Activated CD4-positive, alpha-beta memory T cell treated with anti-CD3 and anti-CD28 coated beads for 36 hours (primary cell): Measurements from ENCODE around the gene GBA2. TPM values are rescaled to one million over a fixed set of nuclear protein-coding genes. Genes with fewer than 3 reads are reported as not detected.

ENCODE experiments used
- CTCF ChIA-PET: fragments of 350-600 bp; sonication (Branson Sonifier 250); formaldehyde crosslinking; loops from one replicate; lab custom pipeline; 2021; ENCODE audit warnings: antibody characterized with exemption, inconsistent platforms; lab: Charles Lee
- POLR2A ChIA-PET: fragments of 350-600 bp; sonication (Branson Sonifier 250); formaldehyde crosslinking; loops from one replicate; lab custom pipeline; 2021; ENCODE audit warnings: antibody characterized with exemption; lab: Charles Lee
- DNase-seq: peaks from one replicate; pipeline ENCODE4 v3.0.0-alpha.2; 2020
- H3K27ac Mint-ChIP-seq: one replicate; pipeline ENCODE4 v1.8.0; 2021; ENCODE audit warnings: mixed read lengths
- H3K27me3 Mint-ChIP-seq: one replicate; pipeline ENCODE4 v1.8.0; 2021; ENCODE audit warnings: mixed read lengths
- H3K36me3 Mint-ChIP-seq: one replicate; pipeline ENCODE4 v1.8.0; 2021; ENCODE audit warnings: mixed read lengths
- H3K4me1 Mint-ChIP-seq: one replicate; pipeline ENCODE4 v1.8.0; 2021; ENCODE audit warnings: low read depth, mixed read lengths
- H3K4me3 Mint-ChIP-seq: one replicate; pipeline ENCODE4 v1.8.0; 2021; ENCODE audit warnings: mild to moderate bottlenecking, mixed read lengths
- H3K9me3 Mint-ChIP-seq: one replicate; pipeline ENCODE4 v1.8.0; 2021; ENCODE audit warnings: mixed read lengths
- intact Hi-C: fragments of 100-400 bp; cut with micrococcal nuclease; formaldehyde crosslinking; loops from one replicate; pipeline ENCODE4 v1.15.1; 2023
- total RNA-seq, 2 experiments: library from RNA; stranded (reverse); gene quantifications; one replicate each; pipeline ENCODE4 v1.2.3, GENCODE V29; 2021

Gene GBA2
- total RNA-seq, 2 experiments from 2014 or later, result 30.4 to 30.7 TPM

- intact Hi-C loops, result no loop called here
- H3K9me3 Mint-ChIP-seq, result no peaks in the 10 kb centered on the region
- peaks cover 26% of the 10 kb centered on the region for H3K4me1 Mint-ChIP-seq
- ChIA-PET CTCF (interaction anchor here (0.6 to 1.2 kb wide), 6 partner anchors 8 to 777 kb away, joined by 3 to 4 read pairs (median 3); partner anchors contain the start of genes GBA2 and RGP1), POLR2A (interaction anchor here (0.7 kb wide), 1 partner anchor 246 kb away, joined by 5 read pairs; no protein-coding TSS in a partner anchor)
- no peaks in the 10 kb centered on the region for H3K27me3 Mint-ChIP-seq
- H3K4me3 Mint-ChIP-seq, result no peak overlapping the region
- no peak overlapping the region for H3K27ac Mint-ChIP-seq
- no peak for DNase-seq
- peaks cover 3% of the 10 kb centered on the region for H3K36me3 Mint-ChIP-seq
Measured at GRCh38 chr9:35763181-35763580, 14.2 kb upstream of the GBA2 start.

- no peak overlapping the region for H3K4me3 Mint-ChIP-seq
- no peak overlapping the region for H3K27ac Mint-ChIP-seq
- H3K4me1 Mint-ChIP-seq, result peaks cover 37% of the 10 kb centered on the region
- ChIA-PET CTCF (interaction anchor here (1.3 to 1.9 kb wide), 6 partner anchors 12 to 122 kb away, joined by 3 to 7 read pairs (median 5); no protein-coding TSS in a partner anchor), POLR2A (interaction anchor here (1.0 kb wide), 1 partner anchor 12 kb away, joined by 3 read pairs; no protein-coding TSS in a partner anchor)
- H3K9me3 Mint-ChIP-seq, result no peaks in the 10 kb centered on the region
- H3K36me3 Mint-ChIP-seq, result peaks cover 8% of the 10 kb centered on the region
- DNase-seq, result no peak
- intact Hi-C loops, result no loop called here
- H3K27me3 Mint-ChIP-seq, result no peaks in the 10 kb centered on the region
Measured at GRCh38 chr9:35760651-35761050, 11.6 kb upstream of the GBA2 start.

GRCh38 chr9:35759795-35760194, 10.8 kb upstream of the GBA2 start:
- H3K27ac Mint-ChIP-seq, result no peak overlapping the region
- no peaks in the 10 kb centered on the region for H3K27me3 Mint-ChIP-seq
- no peak overlapping the region for H3K4me3 Mint-ChIP-seq
- peaks cover 8% of the 10 kb centered on the region for H3K36me3 Mint-ChIP-seq
- ChIA-PET POLR2A (no interaction called here), CTCF (interaction anchor here (0.6 to 1.8 kb wide), 4 partner anchors 11 to 134 kb away, joined by 3 to 6 read pairs (median 4); no protein-coding TSS in a partner anchor)
- peaks cover 37% of the 10 kb centered on the region for H3K4me1 Mint-ChIP-seq
- no peak for DNase-seq
- intact Hi-C loops, result no loop called here
- H3K9me3 Mint-ChIP-seq, result no peaks in the 10 kb centered on the region

GRCh38 chr9:35758475-35759050, 9.5 kb upstream of the GBA2 start:
- ChIA-PET CTCF (interaction anchor here (1.3 kb wide), 1 partner anchor 11 kb away, joined by 4 read pairs; no protein-coding TSS in a partner anchor), POLR2A (interaction anchor here (1.1 to 1.4 kb wide), 2 partner anchors 9 to 16 kb away, joined by 4 read pairs; no protein-coding TSS in a partner anchor)
- no peak overlapping the region for H3K27ac Mint-ChIP-seq
- peaks cover 37% of the 10 kb centered on the region for H3K4me1 Mint-ChIP-seq
- no peaks in the 10 kb centered on the region for H3K9me3 Mint-ChIP-seq
- intact Hi-C loops, result loop anchor here (1.0 kb wide), 1 partner anchor 57 kb away; the partner anchor contains the start of gene HINT2
- H3K36me3 Mint-ChIP-seq, result peaks cover 8% of the 10 kb centered on the region
- H3K27me3 Mint-ChIP-seq, result no peaks in the 10 kb centered on the region
- no peak for DNase-seq
- H3K4me3 Mint-ChIP-seq, result peak overlapping the region; percentile 1

GRCh38 chr9:35757892-35758275, 8.9 kb upstream of the GBA2 start:
- H3K27ac Mint-ChIP-seq, result peak overlapping the region; percentile 60
- POLR2A ChIA-PET, result interaction anchor here (1.1 to 1.4 kb wide), 2 partner anchors 8 to 16 kb away, joined by 4 read pairs; no protein-coding TSS in a partner anchor
- intact Hi-C loops, result loop anchor here (1.0 to 2.0 kb wide), 3 partner anchors 9 to 57 kb away; partner anchors contain the start of genes CREB3, GBA2, HINT2 and RGP1
- H3K9me3 Mint-ChIP-seq, result no peaks in the 10 kb centered on the region
- peaks cover 37% of the 10 kb centered on the region for H3K4me1 Mint-ChIP-seq
- H3K27me3 Mint-ChIP-seq, result no peaks in the 10 kb centered on the region
- CTCF ChIA-PET, result interaction anchor here (1.3 kb wide), 1 partner anchor 10 kb away, joined by 4 read pairs; no protein-coding TSS in a partner anchor
- peak overlapping the region; percentile 96 for H3K4me3 Mint-ChIP-seq
- H3K36me3 Mint-ChIP-seq, result peaks cover 8% of the 10 kb centered on the region
- no peak for DNase-seq

- peak; percentile 44 for DNase-seq
- Mint-ChIP-seq H3K36me3 (peaks cover 10% of the 10 kb centered on the region), H3K27ac (peak overlapping the region; percentile 95), H3K4me3 (peak overlapping the region; percentile 96), H3K9me3 (no peaks in the 10 kb centered on the region), H3K4me1 (peaks cover 37% of the 10 kb centered on the region), H3K27me3 (no peaks in the 10 kb centered on the region)
- ChIA-PET POLR2A (interaction anchor here (0.8 to 2.0 kb wide), 5 partner anchors 8 to 99 kb away, joined by 3 to 13 read pairs (median 4); partner anchors contain the start of genes CCDC107, CREB3, RMRP and TLN1), CTCF (interaction anchor here (0.6 to 2.1 kb wide), 17 partner anchors 9 to 142 kb away, joined by 3 to 24 read pairs (median 6); partner anchors contain the start of genes CREB3, SPAG8 and TLN1)
- intact Hi-C loops, result loop anchor here (1.0 to 2.0 kb wide), 2 partner anchors 8 to 25 kb away; partner anchors contain the start of genes CREB3, GBA2, RGP1 and TLN1
Measured at GRCh38 chr9:35757226-35757891, 8.3 kb upstream of the GBA2 start.

- Mint-ChIP-seq H3K27ac (peak overlapping the region; percentile 95), H3K4me1 (peaks cover 35% of the 10 kb centered on the region), H3K9me3 (no peaks in the 10 kb centered on the region), H3K4me3 (peak overlapping the region; percentile 96), H3K36me3 (peaks cover 13% of the 10 kb centered on the region), H3K27me3 (no peaks in the 10 kb centered on the region)
- ChIA-PET CTCF (interaction anchor here (0.6 to 2.1 kb wide), 24 partner anchors 9 to 283 kb away, joined by 3 to 24 read pairs (median 4); partner anchors contain the start of genes CREB3, FAM221B, HINT2 and SPAG8), POLR2A (interaction anchor here (0.8 to 2.0 kb wide), 5 partner anchors 24 to 110 kb away, joined by 3 to 13 read pairs (median 4); partner anchors contain the start of genes CCDC107, CREB3, RMRP and TLN1)
- peak; percentile 89 for DNase-seq
- intact Hi-C loops, result loop anchor here (1.0 to 2.0 kb wide), 2 partner anchors 7 to 24 kb away; partner anchors contain the start of genes CREB3, GBA2, RGP1 and TLN1
Measured at GRCh38 chr9:35756275-35757225, 7.5 kb upstream of the GBA2 start.

- Mint-ChIP-seq H3K4me3 (no peak overlapping the region), H3K27me3 (no peaks in the 10 kb centered on the region), H3K27ac (no peak overlapping the region), H3K9me3 (no peaks in the 10 kb centered on the region), H3K4me1 (peaks cover 40% of the 10 kb centered on the region), H3K36me3 (peaks cover 9% of the 10 kb centered on the region)
- intact Hi-C loops, result no loop called here
- no peak for DNase-seq
- CTCF ChIA-PET, result interaction anchor here (0.6 to 2.1 kb wide), 6 partner anchors 20 to 243 kb away, joined by 3 to 24 read pairs (median 3); partner anchors contain the start of genes FAM221B and TMEM8B
- POLR2A ChIA-PET, result no interaction called here
Measured at GRCh38 chr9:35755071-35755470, 6.0 kb upstream of the GBA2 start.

- peaks cover 38% of the 10 kb centered on the region for H3K4me1 Mint-ChIP-seq
- ChIA-PET CTCF (interaction anchor here (0.6 to 3.2 kb wide), 3 partner anchors 19 to 242 kb away, joined by 3 to 12 read pairs (median 3); no protein-coding TSS in a partner anchor), POLR2A (interaction anchor here (0.6 kb wide), 1 partner anchor 18 kb away, joined by 4 read pairs; no protein-coding TSS in a partner anchor)
- DNase-seq, result no peak
- H3K9me3 Mint-ChIP-seq, result no peaks in the 10 kb centered on the region
- peaks cover 9% of the 10 kb centered on the region for H3K36me3 Mint-ChIP-seq
- H3K27me3 Mint-ChIP-seq, result no peaks in the 10 kb centered on the region
- no peak within 1 kb of the TSS for H3K27ac Mint-ChIP-seq
- H3K4me3 Mint-ChIP-seq, result no peak within 1 kb of the TSS
- intact Hi-C loops, result no loop called here
Measured at GRCh38 chr9:35754264-35754663, 5.2 kb upstream of the GBA2 start, which contains the start of gene MSMP. MSMP (minus strand) TSS chr9:35754276; CDS start chr9:35754129, 147 bp downstream.

- CTCF ChIA-PET, result interaction anchor here (3.2 kb wide), 1 partner anchor 18 kb away, joined by 12 read pairs; no protein-coding TSS in a partner anchor
- Mint-ChIP-seq H3K4me1 (peaks cover 31% of the 10 kb centered on the region), H3K27me3 (no peaks in the 10 kb centered on the region), H3K4me3 (no peak overlapping the region), H3K36me3 (peaks cover 9% of the 10 kb centered on the region), H3K27ac (no peak overlapping the region), H3K9me3 (no peaks in the 10 kb centered on the region)
- POLR2A ChIA-PET, result interaction anchor here (1.2 kb wide), 1 partner anchor 21 kb away, joined by 3 read pairs; the partner anchor contains the start of genes CREB3 and TLN1
- peak; percentile 4 for DNase-seq
- intact Hi-C loops, result no loop called here
Measured at GRCh38 chr9:35753466-35753865, 4.4 kb upstream of the GBA2 start.
